K562 (cell line): ENCODE data around the gene SCN8A. TPM values are rescaled to one million over a fixed set of nuclear protein-coding genes. Genes with fewer than 3 reads are reported as not detected.

Experiments
- ELF1 ChIP-seq: fragments of 200-800 bp; sonication (Bioruptor generic); IDR thresholded peaks from 2 replicates; pipeline ENCODE4 v1.6.1; 2016; ENCODE audit warnings: missing genetic modification characterization, missing compliant biosample characterization
- FOSL1 ChIP-seq: fragments of 200-800 bp; sonication (Bioruptor generic); conservative IDR thresholded peaks from 2 replicates; pipeline ENCODE4 v1.6.1; 2016; ENCODE audit warnings: missing genetic modification characterization, missing compliant biosample characterization
- GABPB1 ChIP-seq: sonication (generic); formaldehyde crosslinking; IDR thresholded peaks from 2 replicates; pipeline ENCODE4 v1.8.0; 2022; ENCODE audit warnings: mild to moderate bottlenecking, missing genetic modification reagents
- HDAC3 ChIP-seq: fragments of 450-650 bp; IDR thresholded peaks from 2 replicates; pipeline ENCODE4 v1.6.1; 2018; ENCODE audit warnings: borderline replicate concordance, mild to moderate bottlenecking, moderate library complexity; ENCODE audit not compliant: partially characterized antibody
- LARP7 ChIP-seq: fragments of 450-650 bp; IDR thresholded peaks from 2 replicates; pipeline ENCODE4 v1.6.1; 2016
- MEIS2 ChIP-seq: fragments of 450-650 bp; IDR thresholded peaks from 2 replicates; pipeline ENCODE4 v1.6.1; 2014; ENCODE audit warnings: mild to moderate bottlenecking; ENCODE audit not compliant: partially characterized antibody
- NR4A1 ChIP-seq, 2 experiments: fragments of 250-450 bp in 1 of 2; fragments of 450-650 bp in 1 of 2; sonication (Bioruptor Pico) in 1 of 2; IDR thresholded peaks; 2 replicates each; pipeline versions ENCODE4 v1.4.0 to v1.6.1; 2016 to 2020; ENCODE audit warnings: mild to moderate bottlenecking in 2 of 2, missing compliant biosample characterization in 1 of 2, missing genetic modification characterization in 1 of 2, moderate library complexity in 1 of 2
- PHF8 ChIP-seq: fragments of 200-600 bp; sonication (generic); IDR thresholded peaks from 2 replicates; pipeline ENCODE4 v1.6.1; 2012; ENCODE audit warnings: mixed run types, mild to moderate bottlenecking, inconsistent platforms, low read length, moderate library complexity, borderline replicate concordance
- PTRF ChIP-seq: fragments of 450-650 bp; IDR thresholded peaks from 2 replicates; pipeline ENCODE4 v1.6.1; 2016; ENCODE audit warnings: mild to moderate bottlenecking, missing genetic modification characterization, missing compliant biosample characterization
- RBM25 ChIP-seq: fragments of 200-400 bp; formaldehyde crosslinking; IDR thresholded peaks from 2 replicates; pipeline ENCODE4 v1.6.1; 2018; ENCODE audit warnings: low read length, low read depth, moderate library complexity; ENCODE audit not compliant: severe bottlenecking
- SMAD2 ChIP-seq: fragments of 150-350 bp; IDR thresholded peaks from 2 replicates; pipeline ENCODE4 v1.6.1; 2014; ENCODE audit warnings: low read depth, mild to moderate bottlenecking, low read length
- TBL1XR1 ChIP-seq, 2 experiments: IDR thresholded peaks; 2 replicates each; pipeline ENCODE4 v1.6.1; 2012; ENCODE audit warnings: improper control_type of control experiment in 2 of 2, low read length in 2 of 2, mild to moderate bottlenecking in 1 of 2
- TCF7L2 ChIP-seq: fragments of 150-350 bp; IDR thresholded peaks from 2 replicates; pipeline ENCODE4 v1.6.1; 2016; ENCODE audit warnings: low read depth, mild to moderate bottlenecking, low read length, moderate library complexity
- TRIM28 ChIP-seq: fragments of 450-650 bp; IDR thresholded peaks from 2 replicates; pipeline ENCODE4 v1.6.1; 2017
- ZBTB7A ChIP-seq: IDR thresholded peaks from 2 replicates; pipeline ENCODE4 v1.6.1; 2011; ENCODE audit warnings: low read depth, mild to moderate bottlenecking, low read length, moderate library complexity, borderline replicate concordance; ENCODE audit not compliant: control insufficient read depth
- ZKSCAN3 ChIP-seq: fragments of 250-450 bp; sonication (Bioruptor Pico); IDR thresholded peaks from 2 replicates; pipeline ENCODE4 v1.4.0; 2020
- ZNF121 ChIP-seq: sonication (generic); formaldehyde crosslinking; conservative IDR thresholded peaks from 2 replicates; pipeline ENCODE4 v1.8.0; 2022; ENCODE audit warnings: missing genetic modification reagents
- ZNF23 ChIP-seq: fragments of 250-450 bp; sonication (Bioruptor Pico); IDR thresholded peaks from 2 replicates; pipeline ENCODE4 v1.4.0; 2020; ENCODE audit warnings: mild to moderate bottlenecking
- ZNF766 ChIP-seq: fragments of 200-800 bp; sonication (Bioruptor generic); conservative IDR thresholded peaks from 2 replicates; pipeline ENCODE4 v1.6.1; 2016; ENCODE audit warnings: missing genetic modification characterization, missing compliant biosample characterization
- polyA plus RNA-seq, 8 experiments: library from polyadenylated mRNA; depleted of rRNA in 4 of 8; stranded (reverse) in 5 of 8; unstranded in 3 of 8; fragments of >200 nt; fragmentation: Nextera tagmentation in 2 of 8; fragmentation: Illumina TruSeq in 1 of 8; extraction: Ambion mirVana in 2 of 8; extraction: Trizol in 1 of 8; gene quantifications; 2 replicates each; pipeline versions ENCODE4 v1.2.1 to v1.2.3, GENCODE V29; 2011 to 2014; ENCODE audit warnings: inconsistent platforms in 1 of 8, missing spikeins in 1 of 8
- total RNA-seq, 7 experiments: library from RNA; depleted of rRNA in 6 of 7; stranded (reverse); fragments of >200 nt in 6 of 7; fragmentation: Illumina TruSeq in 2 of 7; extraction: Trizol in 2 of 7; gene quantifications; 2 replicates each; pipeline versions ENCODE4 v1.2.1 to v1.2.3, GENCODE V29; 2011 to 2021; ENCODE audit warnings: low replicate concordance in 1 of 7
- TF ChIP-seq, protein P1 (sequence below): fragments of 450-650 bp; IDR thresholded peaks from 2 replicates; pipeline ENCODE4 v1.6.1; 2017; ENCODE audit warnings: mild to moderate bottlenecking, moderate library complexity
- TF ChIP-seq, protein P2 (sequence below): sonication (generic); formaldehyde crosslinking; IDR thresholded peaks from 2 replicates; pipeline ENCODE4 v1.9.0; 2022; ENCODE audit warnings: mild to moderate bottlenecking, missing genetic modification reagents
- TF ChIP-seq, protein P3 (sequence below): fragments of 450-650 bp; formaldehyde crosslinking; IDR thresholded peaks from 2 replicates; pipeline ENCODE4 v1.4.0; 2022; ENCODE audit warnings: mild to moderate bottlenecking, moderate library complexity
- TF ChIP-seq, protein P4 (sequence below): fragments of 450-650 bp; IDR thresholded peaks from 2 replicates; pipeline ENCODE4 v1.6.1; 2016; ENCODE audit warnings: low read depth, mild to moderate bottlenecking, moderate library complexity
- TF ChIP-seq, protein P5 (sequence below), 3 experiments: IDR thresholded peaks in 2 of 3; conservative IDR thresholded peaks in 1 of 3; 2 replicates each; pipeline ENCODE4 v1.5.1; 2011 to 2012; ENCODE audit warnings: low read length in 3 of 3, mild to moderate bottlenecking in 3 of 3, control low read depth in 2 of 3, improper control_type of control experiment in 1 of 3, inconsistent platforms in 1 of 3, low read depth in 1 of 3, mixed read lengths in 1 of 3, moderate library complexity in 1 of 3; ENCODE audit not compliant: insufficient read depth in 2 of 3

Gene SCN8A
- total and polyA plus RNA-seq, 9 of the 15 experiments (the other 6 are each of a cell fraction or from before 2014, with no cell fraction given), result 0.03 to 0.29 (median 0.15) TPM; not detected in 1

DNA sequence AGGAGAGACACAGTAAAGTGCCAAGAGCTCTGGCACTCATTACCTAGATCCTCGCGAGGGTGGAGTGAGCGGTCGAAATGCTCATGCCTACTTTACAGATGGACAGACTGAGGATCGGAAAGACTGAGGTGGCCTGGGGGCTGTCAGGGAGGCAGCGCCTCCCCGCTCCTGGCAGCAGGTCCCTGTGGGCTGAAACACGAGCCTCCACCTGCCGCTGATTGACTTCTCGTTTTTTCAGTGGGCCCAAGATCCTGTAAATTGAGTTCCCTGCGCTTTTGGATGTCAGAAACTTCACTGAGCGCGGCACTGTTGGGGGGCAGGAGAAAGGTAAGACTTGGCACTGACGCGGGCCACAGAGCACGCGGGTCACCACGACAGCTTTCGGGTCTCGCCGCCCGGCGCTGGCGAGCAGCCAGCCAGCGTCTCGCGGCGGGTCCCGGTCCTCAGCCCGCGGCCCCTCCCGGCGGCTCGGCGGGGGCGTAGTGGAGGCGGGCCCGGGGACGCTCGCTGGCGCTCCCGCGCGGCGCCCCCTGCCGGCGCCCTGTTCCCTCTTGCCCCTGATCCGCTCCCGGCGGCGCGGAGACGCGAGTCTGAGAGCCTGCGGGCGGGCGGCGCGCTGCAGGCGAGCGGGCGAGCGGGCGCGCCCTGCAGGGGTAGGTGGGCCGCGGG lies 552 bp upstream of the SCN8A start (continued):
- TF ChIP-seq, protein P1, sequence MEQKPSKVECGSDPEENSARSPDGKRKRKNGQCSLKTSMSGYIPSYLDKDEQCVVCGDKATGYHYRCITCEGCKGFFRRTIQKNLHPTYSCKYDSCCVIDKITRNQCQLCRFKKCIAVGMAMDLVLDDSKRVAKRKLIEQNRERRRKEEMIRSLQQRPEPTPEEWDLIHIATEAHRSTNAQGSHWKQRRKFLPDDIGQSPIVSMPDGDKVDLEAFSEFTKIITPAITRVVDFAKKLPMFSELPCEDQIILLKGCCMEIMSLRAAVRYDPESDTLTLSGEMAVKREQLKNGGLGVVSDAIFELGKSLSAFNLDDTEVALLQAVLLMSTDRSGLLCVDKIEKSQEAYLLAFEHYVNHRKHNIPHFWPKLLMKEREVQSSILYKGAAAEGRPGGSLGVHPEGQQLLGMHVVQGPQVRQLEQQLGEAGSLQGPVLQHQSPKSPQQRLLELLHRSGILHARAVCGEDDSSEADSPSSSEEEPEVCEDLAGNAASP, result no peak
- TF ChIP-seq ZBTB7A (peak; percentile 68; the same call in 1 of the 2 replicates), MEIS2 (no peak), TCF7L2 (no peak), ELF1 (tag) (no peak), ZNF121 (CRISPR knock-in tag) (no peak), HDAC3 (no peak), ZKSCAN3 (CRISPR knock-in tag) (no peak), PTRF (tag) (no peak), LARP7 (no peak), SMAD2 (no peak), RBM25 (peak; percentile 68), ZNF23 (CRISPR knock-in tag) (no peak), NR4A1 (CRISPR knock-in tag; IDR thresholded peaks at IDR 0.05) (no peak), NR4A1 (tag; IDR thresholded peaks at IDR 0.05) (no peak), TRIM28 (no peak), TBL1XR1 (IDR thresholded peaks at IDR 0.05; ENCODE audit: low read length in 2 of 2) (no peak), GABPB1 (CRISPR knock-in tag) (no peak), ZNF766 (0 out of 2 replicates have a peak, but pooled peaks have one; percentile 48), PHF8 (peak; percentile 5; the same call in 1 of the 2 replicates), FOSL1 (tag) (no peak)
- TF ChIP-seq, protein P2, sequence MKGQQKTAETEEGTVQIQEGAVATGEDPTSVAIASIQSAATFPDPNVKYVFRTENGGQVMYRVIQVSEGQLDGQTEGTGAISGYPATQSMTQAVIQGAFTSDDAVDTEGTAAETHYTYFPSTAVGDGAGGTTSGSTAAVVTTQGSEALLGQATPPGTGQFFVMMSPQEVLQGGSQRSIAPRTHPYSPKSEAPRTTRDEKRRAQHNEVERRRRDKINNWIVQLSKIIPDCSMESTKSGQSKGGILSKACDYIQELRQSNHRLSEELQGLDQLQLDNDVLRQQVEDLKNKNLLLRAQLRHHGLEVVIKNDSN (CRISPR knock-in tag), result no peak
- TF ChIP-seq, protein P3, sequence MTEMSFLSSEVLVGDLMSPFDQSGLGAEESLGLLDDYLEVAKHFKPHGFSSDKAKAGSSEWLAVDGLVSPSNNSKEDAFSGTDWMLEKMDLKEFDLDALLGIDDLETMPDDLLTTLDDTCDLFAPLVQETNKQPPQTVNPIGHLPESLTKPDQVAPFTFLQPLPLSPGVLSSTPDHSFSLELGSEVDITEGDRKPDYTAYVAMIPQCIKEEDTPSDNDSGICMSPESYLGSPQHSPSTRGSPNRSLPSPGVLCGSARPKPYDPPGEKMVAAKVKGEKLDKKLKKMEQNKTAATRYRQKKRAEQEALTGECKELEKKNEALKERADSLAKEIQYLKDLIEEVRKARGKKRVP (CRISPR knock-in tag), result no peak
- TF ChIP-seq, protein P4, sequence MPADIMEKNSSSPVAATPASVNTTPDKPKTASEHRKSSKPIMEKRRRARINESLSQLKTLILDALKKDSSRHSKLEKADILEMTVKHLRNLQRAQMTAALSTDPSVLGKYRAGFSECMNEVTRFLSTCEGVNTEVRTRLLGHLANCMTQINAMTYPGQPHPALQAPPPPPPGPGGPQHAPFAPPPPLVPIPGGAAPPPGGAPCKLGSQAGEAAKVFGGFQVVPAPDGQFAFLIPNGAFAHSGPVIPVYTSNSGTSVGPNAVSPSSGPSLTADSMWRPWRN, result no peak
- TF ChIP-seq, protein P5, sequence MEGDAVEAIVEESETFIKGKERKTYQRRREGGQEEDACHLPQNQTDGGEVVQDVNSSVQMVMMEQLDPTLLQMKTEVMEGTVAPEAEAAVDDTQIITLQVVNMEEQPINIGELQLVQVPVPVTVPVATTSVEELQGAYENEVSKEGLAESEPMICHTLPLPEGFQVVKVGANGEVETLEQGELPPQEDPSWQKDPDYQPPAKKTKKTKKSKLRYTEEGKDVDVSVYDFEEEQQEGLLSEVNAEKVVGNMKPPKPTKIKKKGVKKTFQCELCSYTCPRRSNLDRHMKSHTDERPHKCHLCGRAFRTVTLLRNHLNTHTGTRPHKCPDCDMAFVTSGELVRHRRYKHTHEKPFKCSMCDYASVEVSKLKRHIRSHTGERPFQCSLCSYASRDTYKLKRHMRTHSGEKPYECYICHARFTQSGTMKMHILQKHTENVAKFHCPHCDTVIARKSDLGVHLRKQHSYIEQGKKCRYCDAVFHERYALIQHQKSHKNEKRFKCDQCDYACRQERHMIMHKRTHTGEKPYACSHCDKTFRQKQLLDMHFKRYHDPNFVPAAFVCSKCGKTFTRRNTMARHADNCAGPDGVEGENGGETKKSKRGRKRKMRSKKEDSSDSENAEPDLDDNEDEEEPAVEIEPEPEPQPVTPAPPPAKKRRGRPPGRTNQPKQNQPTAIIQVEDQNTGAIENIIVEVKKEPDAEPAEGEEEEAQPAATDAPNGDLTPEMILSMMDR (IDR thresholded peaks at IDR 0.05 in 2 of 3, conservative IDR thresholded peaks at IDR 0.05 in 1 of 3; ENCODE audit: insufficient read depth in 2 of 3, low read depth in 1 of 3, low read length in 3 of 3), result peak; percentile 29 to 84 (median 66); a peak in 5 of 6 replicates
